GM10847 (cell line): ENCODE data around the gene COX10.
"Not testable (repeated sequence)": the region's sequence is repeated elsewhere in the genome, so short reads cannot be mapped to it uniquely, and the experiment has no call there.

Source experiments
- POLR2A ChIP-seq: IDR thresholded peaks from 2 replicates; pipeline ENCODE4 v1.6.1; 2011; ENCODE audit not compliant: insufficient read length; ENCODE audit errors: extremely low read depth

COX10 gene

GRCh38 chr17:14211246-14211645 is 141.9 kb downstream of the COX10 start:
- TF ChIP-seq POLR2A: no peak

GRCh38 chr17:14211801-14212200 is 142.5 kb downstream of the COX10 start:
- TF ChIP-seq POLR2A: no peak

GRCh38 chr17:14212401-14212800 is 143.1 kb downstream of the COX10 start:
- TF ChIP-seq POLR2A: no peak

- no peak for TF ChIP-seq POLR2A
These were observed 145.0 kb downstream of the COX10 start for GRCh38 chr17:14214271-14214670.

GRCh38 chr17:14222611-14223010 is 153.3 kb downstream of the COX10 start:
- no peak for TF ChIP-seq POLR2A

- TF ChIP-seq POLR2A: no peak
These were observed 156.1 kb downstream of the COX10 start for GRCh38 chr17:14225254-14225980.

- no peak for TF ChIP-seq POLR2A
These were observed 157.7 kb downstream of the COX10 start for GRCh38 chr17:14227052-14227451.

- TF ChIP-seq POLR2A: no peak
These were observed 159.6 kb downstream of the COX10 start for GRCh38 chr17:14228903-14229302.

- TF ChIP-seq POLR2A: not testable (repeated sequence)
These were observed 167.5 kb downstream of the COX10 start, which contains the start of gene CDRT15 for GRCh38 chr17:14236762-14237161. TSS of gene CDRT15 (minus strand) at chr17:14236862. CDS start at chr17:14236833, 29 bp downstream.

GRCh38 chr17:14245002-14245401 is 175.7 kb downstream of the COX10 start:
- no peak for TF ChIP-seq POLR2A

GRCh38 chr17:14245629-14246028 is 176.3 kb downstream of the COX10 start:
- TF ChIP-seq POLR2A: no peak
